HL-60 (cell line): ENCODE data around the gene PIR.

Experiments
- DNase-seq, 2 experiments: peaks; one replicate each; pipeline ENCODE4 v3.0.0-alpha.2; 2010 to 2020; ENCODE audit warnings: low read depth in 1 of 2, low spot score in 1 of 2
- H3K27ac ChIP-seq: fragments of 250-450 bp; sonication (Bioruptor Pico); replicated peaks from 2 replicates; pipeline ENCODE4 v1.5.1; 2020; ENCODE audit warnings: mild to moderate bottlenecking, moderate library complexity
- H3K27me3 ChIP-seq: fragments of 250-450 bp; sonication (Bioruptor Pico); 2 replicates; pipeline ENCODE4 v1.5.1; 2021; ENCODE audit warnings: mild to moderate bottlenecking, moderate library complexity; ENCODE audit not compliant: insufficient read depth, poor library complexity, severe bottlenecking
- H3K4me3 ChIP-seq: replicated peaks from 2 replicates; pipeline ENCODE4 v1.5.1; 2011; ENCODE audit warnings: mild to moderate bottlenecking, control low read depth, low read length; ENCODE audit not compliant: insufficient read depth
- GABPA ChIP-seq: IDR thresholded peaks from 2 replicates; pipeline ENCODE4 v1.6.1; 2012; ENCODE audit warnings: low read depth
- POLR2AphosphoS5 ChIP-seq: IDR thresholded peaks from 2 replicates; pipeline ENCODE4 v1.6.1; 2012; ENCODE audit warnings: low read depth
- REST ChIP-seq: IDR thresholded peaks from 2 replicates; pipeline ENCODE4 v1.6.1; 2012; ENCODE audit warnings: low read depth; ENCODE audit not compliant: insufficient replicate concordance
- SPI1 ChIP-seq: IDR thresholded peaks from 2 replicates; pipeline ENCODE4 v1.6.1; 2012; ENCODE audit warnings: low read depth, mild to moderate bottlenecking, borderline replicate concordance
- TF ChIP-seq, protein P1 (sequence below): IDR thresholded peaks from one replicate; pipeline ENCODE4 v1.5.1; 2011; ENCODE audit warnings: low read length, control low read depth, inconsistent platforms; ENCODE audit not compliant: insufficient read depth

Gene PIR

DNA sequence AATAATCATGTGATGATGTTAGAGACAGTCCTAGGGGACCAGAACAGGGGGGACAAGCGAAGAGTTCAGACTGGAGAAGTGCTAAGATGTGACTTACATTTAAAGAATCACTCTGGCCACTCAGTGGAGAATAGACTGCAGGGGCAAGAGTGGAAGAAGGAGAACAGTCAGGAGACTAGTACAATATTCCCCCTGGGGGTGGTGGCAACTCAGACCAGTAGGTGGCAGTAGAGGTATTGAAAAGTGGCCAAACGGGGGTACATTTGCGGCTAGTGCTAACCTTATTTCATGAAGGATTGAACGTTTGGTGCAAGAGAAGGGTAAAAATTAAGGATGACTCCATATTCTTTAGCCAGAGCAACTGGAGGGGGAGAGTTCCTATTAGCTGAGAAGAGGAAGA lies 4.7 kb upstream of the PIR start:
- H3K27me3 ChIP-seq, result peaks cover 2% of the 10 kb centered on the region
- H3K4me3 ChIP-seq, result no peak overlapping the region
- no peak overlapping the region for H3K27ac ChIP-seq
- no peak for TF ChIP-seq POLR2AphosphoS5
- TF ChIP-seq, protein P1, sequence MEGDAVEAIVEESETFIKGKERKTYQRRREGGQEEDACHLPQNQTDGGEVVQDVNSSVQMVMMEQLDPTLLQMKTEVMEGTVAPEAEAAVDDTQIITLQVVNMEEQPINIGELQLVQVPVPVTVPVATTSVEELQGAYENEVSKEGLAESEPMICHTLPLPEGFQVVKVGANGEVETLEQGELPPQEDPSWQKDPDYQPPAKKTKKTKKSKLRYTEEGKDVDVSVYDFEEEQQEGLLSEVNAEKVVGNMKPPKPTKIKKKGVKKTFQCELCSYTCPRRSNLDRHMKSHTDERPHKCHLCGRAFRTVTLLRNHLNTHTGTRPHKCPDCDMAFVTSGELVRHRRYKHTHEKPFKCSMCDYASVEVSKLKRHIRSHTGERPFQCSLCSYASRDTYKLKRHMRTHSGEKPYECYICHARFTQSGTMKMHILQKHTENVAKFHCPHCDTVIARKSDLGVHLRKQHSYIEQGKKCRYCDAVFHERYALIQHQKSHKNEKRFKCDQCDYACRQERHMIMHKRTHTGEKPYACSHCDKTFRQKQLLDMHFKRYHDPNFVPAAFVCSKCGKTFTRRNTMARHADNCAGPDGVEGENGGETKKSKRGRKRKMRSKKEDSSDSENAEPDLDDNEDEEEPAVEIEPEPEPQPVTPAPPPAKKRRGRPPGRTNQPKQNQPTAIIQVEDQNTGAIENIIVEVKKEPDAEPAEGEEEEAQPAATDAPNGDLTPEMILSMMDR, result peak; percentile 25
- DNase-seq, result peak in 1 of 2 experiments; percentile 51

DNA sequence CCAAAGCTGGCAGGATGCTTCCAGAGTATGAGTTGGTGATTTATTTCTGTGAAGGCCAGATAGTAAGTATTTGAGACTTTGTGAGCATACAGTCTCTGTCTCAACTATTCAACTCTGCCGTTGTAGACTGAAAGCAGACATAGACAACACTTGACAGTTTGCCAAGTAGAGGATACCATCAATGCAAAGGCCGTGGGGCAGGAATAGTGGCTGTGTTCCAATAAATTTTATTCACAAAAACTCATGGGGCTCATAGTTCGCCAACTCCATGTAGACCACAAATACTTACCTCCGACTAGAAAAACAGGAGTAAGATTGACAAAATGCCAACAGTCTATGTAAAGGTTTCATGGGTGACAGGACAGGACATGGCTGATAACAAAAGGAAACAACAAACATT lies 3.7 kb upstream of the PIR start:
- no peak overlapping the region for H3K4me3 ChIP-seq
- no peak for DNase-seq
- peaks cover 2% of the 10 kb centered on the region for H3K27me3 ChIP-seq
- TF ChIP-seq, protein P1, result no peak
- TF ChIP-seq GABPA (no peak), REST (no peak), SPI1 (no peak)
- no peak overlapping the region for H3K27ac ChIP-seq

DNA sequence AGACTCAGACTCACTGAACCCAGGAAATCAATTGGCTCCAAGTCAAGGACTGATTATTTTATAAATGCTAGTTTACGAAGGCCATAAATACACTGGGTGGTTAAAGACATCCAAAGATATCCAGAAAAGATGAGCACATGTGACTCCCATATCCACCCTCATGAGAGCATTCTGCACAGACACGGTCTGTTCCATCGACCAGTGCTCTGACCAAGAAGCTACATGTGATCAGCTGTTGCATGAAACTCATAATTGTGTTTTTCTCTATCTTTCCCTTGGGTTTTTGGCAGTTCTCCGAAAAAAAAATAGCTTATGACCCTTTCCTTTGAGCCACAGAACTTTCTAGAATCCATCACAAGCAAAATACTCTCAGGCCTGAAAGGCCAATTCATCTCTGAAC lies 2.7 kb upstream of the PIR start:
- Histone ChIP-seq H3K27me3 (peaks cover 2% of the 10 kb centered on the region), H3K4me3 (no peak overlapping the region), H3K27ac (no peak overlapping the region)
- DNase-seq, result no peak
- TF ChIP-seq POLR2AphosphoS5 (no peak), GABPA (no peak), REST (no peak), SPI1 (no peak)
- TF ChIP-seq, protein P1, result no peak

GRCh38 chrX:15492469-15492868 lies 664 bp downstream of the PIR start:
- H3K4me3 ChIP-seq, result peak overlapping the region; percentile 43; the same call in 1 of the 2 replicates
- TF ChIP-seq, protein P1, result no peak
- TF ChIP-seq GABPA, result no peak
- no peak for TF ChIP-seq SPI1
- no peak for TF ChIP-seq REST
- TF ChIP-seq POLR2AphosphoS5, result no peak
- H3K27me3 ChIP-seq, result peaks cover 2% of the 10 kb centered on the region
- no peak overlapping the region for H3K27ac ChIP-seq
- DNase-seq, result no peak
